Lung microvascular endothelial cell (primary cell): Measurements from ENCODE around the gene NXPH3. TPM values are rescaled to one million over a fixed set of nuclear protein-coding genes. Genes with fewer than 3 reads are reported as not detected.
A peak's percentile ranks its signal among the peaks of the same experiment; 100 is the strongest.
"Not testable (repeated sequence)": the region's sequence is repeated elsewhere in the genome, so short reads cannot be mapped to it uniquely, and the experiment has no call there.

ENCODE experiments used
- DNase-seq, 2 donors: peaks; one replicate each; pipeline versions ENCODE4 v3.0.0 to v3.0.0-alpha.2; 2010; ENCODE audit warnings: low read depth in 2 of 2
- total RNA-seq: library from RNA; depleted of rRNA; stranded (reverse); fragments of >200 nt; gene quantifications from 2 replicates; pipeline ENCODE4 v1.2.1, GENCODE V29; 2014

Gene NXPH3
- 1.1 and 3.0 TPM in 2 replicates for total RNA-seq

DNA sequence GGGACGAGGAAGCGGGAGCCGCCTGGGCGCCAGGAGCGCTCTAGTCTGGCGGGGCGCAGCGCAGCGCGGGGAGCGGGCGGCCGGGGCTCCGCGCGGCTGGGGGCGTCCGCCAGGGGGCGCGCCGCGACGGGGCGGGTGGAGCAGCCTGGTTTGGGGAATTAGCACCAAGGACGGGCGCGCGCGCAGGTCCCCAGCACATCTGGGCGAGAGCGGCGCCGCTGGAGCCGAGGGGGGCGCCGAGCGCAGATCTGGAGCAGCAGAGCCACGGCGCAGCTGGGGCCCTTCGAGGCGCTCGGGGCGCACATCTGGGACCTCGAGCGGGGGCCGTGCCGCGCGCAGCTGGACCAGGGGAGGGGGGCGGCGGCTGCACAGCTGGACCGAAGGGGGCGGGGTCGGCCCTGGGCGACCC is at the start of gene NXPH3:
TSS of gene NXPH3 (plus strand) at position 193 of the 409 bp plus-strand sequence. CDS start 349 bp downstream, outside the sequence.
- DNase-seq = peak; percentile 57 to 70

DNA sequence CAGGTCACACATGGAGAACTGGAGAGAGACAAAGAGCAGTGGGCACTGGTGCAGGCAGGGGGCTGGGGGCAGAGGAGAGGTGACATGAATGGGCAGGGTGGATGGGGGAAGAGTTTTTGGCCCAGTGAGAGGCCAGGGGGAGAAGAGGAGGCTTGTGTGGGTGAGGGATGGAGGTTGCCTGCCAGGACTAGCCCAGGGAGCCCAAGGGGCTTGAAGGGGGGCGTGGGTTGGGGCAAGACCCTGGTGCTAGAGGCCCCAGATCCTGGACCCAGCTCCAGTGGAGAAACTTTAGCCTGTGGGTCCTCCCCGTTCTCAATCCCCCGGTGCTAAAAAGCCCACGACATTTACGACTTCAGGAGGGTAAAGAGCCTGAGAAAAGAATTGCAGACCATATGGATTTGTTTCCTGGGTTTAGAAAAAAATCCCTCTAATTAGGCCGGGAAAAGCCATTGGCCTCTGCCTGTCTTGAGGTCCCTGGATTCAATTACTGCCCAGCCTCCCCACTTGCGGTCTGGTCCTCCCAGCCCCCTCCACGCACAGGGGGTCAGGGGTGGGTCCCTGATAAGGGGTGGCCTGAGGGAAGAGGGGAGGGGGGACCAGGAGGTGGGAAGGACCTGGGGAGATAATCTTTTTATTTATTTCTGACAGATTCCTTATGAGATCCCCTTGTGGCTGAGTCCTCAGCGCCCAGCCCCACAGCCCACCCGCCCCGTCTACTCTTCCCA is 47.6 kb upstream of the NXPH3 start:
- DNase-seq = no peak

DNA sequence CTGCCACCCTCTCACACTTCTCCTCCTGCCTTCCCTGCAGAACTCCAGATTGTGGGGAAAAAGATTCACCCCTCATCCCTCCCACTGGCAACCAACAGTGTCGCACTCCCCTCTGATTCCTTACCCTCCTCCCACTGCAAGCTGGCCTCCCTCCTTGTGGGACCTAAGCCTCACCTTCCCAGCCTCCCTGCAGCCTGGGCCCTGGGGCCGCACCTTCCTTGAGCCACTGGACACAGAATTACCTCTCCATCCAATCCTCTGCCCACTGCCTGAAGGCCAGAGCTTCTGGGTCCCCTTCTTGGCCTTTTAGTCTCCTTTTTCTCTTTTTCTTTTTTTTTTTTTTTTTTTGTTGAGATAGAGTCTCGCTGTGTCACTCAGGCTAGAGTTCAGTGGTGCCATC is 46.7 kb upstream of the NXPH3 start:
- DNase-seq = no peak

DNA sequence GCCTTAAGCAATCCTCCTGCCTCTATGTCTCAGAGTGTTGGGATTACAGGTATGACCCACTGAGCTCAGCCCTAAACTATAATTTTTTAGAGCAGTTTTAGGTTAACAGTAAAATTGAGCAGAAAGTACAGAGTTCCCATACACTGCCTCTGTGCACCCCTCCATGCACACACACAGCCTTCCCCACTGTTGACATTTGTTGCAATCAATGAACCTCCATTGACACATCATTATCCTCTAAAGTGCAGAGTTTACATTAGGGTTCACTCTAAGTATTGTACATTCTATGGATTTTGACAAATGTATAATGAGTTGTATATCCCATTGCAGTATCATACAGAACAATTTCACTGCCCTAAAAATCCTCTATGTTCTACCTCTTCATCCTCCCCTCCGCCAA is 45.6 kb upstream of the NXPH3 start:
- no peak for DNase-seq

- DNase-seq = no peak
Measured at GRCh38 chr17:49543860-49544259, 31.8 kb upstream of the NXPH3 start.

DNA sequence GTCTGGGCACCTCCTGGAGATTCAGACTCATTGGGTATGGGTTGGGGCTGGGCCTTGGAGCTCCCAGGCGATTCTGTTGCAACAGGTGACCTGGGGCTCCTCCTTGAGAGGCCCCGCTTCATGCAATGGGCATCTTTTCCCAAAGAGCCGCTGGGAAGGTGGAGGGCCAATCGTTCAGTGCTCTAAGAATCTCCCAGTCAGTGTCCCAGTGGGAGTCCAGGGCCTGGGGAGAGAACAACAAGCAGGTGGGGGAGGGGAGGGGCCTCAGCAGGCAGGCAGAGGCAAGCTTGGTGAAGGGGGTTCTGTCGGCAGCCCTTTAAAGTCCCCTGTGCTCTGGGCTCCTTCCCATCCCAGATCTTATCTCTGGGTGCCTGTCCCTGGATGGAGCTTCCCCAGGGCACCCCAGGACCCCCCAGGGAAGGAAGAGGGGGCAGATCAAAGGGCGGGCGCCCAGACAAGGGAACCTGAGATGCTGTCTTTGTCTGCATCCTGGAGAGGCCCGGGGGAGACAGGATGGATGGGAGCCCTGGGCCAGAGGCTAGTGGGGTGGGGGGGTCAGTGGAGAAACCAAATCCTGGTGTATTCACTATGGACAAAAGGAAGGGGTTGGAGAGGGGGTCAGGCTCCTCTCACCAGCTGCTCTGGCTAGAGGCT is 30.5 kb upstream of the NXPH3 start:
- no peak for DNase-seq

GRCh38 chr17:49545806-49546545 is 29.7 kb upstream of the NXPH3 start:
- DNase-seq = no peak

- DNase-seq = no peak
Measured at GRCh38 chr17:49546546-49547535, 28.8 kb upstream of the NXPH3 start.

DNA sequence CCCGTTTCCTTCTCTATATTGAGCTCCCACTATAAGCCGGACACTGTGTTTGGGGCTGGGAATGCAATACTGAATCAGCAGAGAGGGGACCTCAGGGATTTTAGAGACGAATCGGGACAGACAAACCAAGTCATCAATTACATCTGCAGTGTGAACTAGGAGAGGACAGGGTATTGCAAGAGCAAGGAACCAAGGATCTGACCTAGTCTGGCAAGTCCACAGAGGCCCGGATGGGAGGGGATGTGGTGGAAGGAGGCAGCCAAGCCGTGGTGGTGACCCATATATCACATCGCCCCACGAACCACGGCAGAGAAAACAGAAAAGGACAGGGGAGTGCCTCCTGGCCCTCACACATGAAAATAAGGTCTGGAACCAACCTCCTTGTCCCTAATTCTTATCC is 28.1 kb upstream of the NXPH3 start:
- DNase-seq = no peak

- DNase-seq = no peak
Measured at GRCh38 chr17:49548051-49548505, 27.6 kb upstream of the NXPH3 start.

DNA sequence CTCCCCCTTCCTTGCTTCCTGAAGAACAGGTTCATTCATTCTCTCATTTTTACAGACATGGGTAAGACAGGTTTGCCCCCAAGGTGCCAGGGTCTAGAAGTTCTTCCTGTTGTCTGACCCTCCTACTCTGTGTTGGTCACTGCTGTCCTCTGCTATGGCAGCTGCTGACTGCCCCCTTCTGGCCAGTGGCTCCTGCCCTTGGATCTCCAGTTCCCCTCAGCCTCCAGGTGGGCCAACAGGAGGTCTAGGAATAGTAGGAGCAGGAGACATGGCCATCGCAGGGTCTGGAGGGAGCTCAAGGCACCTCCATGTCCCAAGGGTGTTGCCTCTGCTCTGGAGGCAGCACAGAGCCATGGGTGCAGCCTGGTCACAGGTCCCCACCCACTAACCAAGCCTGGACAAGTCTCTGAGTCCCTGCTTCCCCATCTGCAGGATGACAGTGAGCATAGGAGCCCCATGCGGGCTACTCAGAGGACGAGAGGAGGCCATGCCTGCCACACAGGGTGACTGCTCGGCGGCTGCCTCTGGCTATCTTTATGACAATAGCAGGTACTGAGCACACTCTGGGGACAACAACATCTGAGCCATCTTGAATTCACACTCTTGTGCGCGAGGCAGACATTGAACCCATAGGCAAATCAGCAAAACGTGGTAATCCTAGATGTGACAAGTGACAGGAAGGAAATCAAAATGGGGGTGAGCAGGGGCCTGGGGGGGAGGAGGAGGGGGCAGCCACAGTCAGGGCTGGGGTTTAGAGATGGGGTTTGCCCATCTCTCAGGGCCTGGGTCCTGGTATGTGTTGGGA is 27.0 kb upstream of the NXPH3 start:
- peak; percentile 35 to 54 for DNase-seq

GRCh38 chr17:49549311-49549605 is 26.4 kb upstream of the NXPH3 start:
- DNase-seq = no peak

GRCh38 chr17:49549691-49550678 is 25.7 kb upstream of the NXPH3 start:
- DNase-seq = no peak

DNA sequence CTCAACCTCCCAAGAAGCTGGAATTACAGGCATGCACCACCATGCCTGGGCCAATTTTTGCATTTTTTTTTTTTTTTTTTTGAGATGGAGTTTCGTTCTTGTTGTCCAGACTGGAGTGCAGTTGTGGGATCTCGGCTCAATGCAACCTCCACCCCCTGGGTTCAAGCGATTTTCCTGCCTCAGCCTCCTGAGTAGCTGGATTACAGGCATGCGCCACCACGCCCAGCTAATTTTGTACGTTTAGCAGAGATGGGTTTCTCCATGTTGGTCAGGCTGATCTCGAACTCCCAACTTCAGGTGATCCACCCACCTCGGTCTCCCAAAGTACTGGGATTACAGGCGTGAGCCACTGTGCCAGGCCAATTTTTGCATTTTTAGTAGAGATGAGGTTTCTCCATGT is 24.9 kb upstream of the NXPH3 start:
- DNase-seq = not testable (repeated sequence)

DNA sequence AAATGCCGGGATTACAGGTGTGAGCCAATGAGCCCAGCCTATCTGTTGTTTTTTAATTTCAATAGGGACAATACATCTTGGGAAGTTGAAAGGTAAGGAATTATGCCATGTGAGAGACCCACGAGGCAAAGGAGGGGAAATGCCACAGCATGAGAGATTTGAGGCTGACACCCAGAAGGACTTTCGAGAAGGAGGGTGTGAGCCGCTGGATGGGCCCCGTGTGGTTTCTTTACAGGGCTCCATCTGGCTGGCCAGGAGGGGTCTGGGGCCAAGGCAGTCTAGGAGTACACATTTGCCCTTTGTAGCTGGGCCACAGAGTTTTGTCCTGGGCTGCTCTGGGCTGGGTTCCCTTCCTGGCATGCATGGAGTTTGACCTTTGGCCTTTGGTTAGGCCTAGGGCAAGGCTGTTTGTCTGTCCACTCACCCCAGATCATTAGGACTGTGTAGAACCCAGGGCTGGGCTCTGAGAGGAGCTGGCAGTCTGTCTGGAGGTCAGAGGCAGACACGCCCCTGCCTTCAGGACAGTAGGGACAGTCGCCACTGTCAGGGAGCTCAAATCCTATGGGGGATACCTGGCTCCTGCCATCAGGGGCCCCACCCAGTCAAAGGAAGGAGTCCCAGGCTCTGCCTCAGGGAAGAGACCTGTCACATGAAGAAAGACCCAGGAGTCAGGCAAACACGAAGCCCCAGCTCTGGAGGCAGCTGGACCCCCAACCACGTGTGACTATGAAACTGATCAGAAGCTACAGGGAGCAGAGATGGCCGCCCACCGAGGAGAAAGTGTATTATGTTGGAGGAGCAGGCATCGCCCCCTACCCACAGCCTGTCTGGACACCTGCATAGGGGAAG is 24.2 kb upstream of the NXPH3 start:
- no peak for DNase-seq

DNA sequence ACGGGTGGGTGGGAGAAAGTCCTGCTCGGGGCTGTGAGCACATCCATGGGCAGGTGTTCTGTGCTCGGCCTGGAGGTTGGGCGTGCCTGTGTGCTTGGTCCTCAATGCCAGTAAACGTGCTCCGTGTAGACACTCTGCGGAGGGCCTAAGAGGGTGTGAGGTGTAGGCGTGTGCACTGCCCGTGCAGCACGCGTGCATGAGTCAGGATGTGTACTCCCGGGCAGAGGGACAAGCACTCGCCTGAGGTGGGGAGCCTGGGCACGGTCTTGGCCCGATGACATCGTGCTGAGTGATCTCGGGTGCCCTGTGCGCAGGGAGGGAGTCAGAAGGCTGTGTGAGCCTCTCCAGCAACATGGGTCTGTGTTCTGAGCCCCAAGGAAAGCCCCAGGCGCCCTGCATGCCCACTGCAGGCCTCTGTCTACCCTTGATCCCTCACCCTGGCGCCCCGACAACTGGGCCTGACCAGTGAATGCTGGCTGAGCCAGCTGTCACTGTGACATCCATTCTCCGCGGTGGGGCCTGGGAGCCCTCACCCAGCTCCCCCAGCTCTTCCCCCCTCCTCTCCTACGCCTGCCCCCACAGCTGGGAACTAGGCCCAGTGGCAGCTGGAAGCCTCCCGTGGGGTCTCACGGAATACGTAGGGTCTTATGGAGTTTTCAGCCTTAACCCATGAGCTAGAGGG is 23.5 kb upstream of the NXPH3 start:
- no peak for DNase-seq

- no peak for DNase-seq
Measured at GRCh38 chr17:49553676-49554335, 21.9 kb upstream of the NXPH3 start.
